Mammary epithelial cell (primary cell): Measurements from ENCODE around the gene MORN1.

Source experiments
- EZH2 ChIP-seq: IDR thresholded peaks from 2 replicates; pipeline ENCODE4 v1.6.1; 2012; ENCODE audit warnings: low read length, inconsistent platforms, borderline replicate concordance
- TF ChIP-seq, protein P1 (sequence below), 2 donors: IDR thresholded peaks in 1 of 2; conservative IDR thresholded peaks in 1 of 2; 2 replicates each; pipeline ENCODE4 v1.5.1; 2011 to 2012; ENCODE audit warnings: inconsistent platforms in 2 of 2, low read length in 2 of 2, mild to moderate bottlenecking in 2 of 2, control low read depth in 1 of 2, low read depth in 1 of 2; ENCODE audit not compliant: insufficient read depth in 1 of 2; ENCODE audit errors: extremely low read depth in 1 of 2

DNA sequence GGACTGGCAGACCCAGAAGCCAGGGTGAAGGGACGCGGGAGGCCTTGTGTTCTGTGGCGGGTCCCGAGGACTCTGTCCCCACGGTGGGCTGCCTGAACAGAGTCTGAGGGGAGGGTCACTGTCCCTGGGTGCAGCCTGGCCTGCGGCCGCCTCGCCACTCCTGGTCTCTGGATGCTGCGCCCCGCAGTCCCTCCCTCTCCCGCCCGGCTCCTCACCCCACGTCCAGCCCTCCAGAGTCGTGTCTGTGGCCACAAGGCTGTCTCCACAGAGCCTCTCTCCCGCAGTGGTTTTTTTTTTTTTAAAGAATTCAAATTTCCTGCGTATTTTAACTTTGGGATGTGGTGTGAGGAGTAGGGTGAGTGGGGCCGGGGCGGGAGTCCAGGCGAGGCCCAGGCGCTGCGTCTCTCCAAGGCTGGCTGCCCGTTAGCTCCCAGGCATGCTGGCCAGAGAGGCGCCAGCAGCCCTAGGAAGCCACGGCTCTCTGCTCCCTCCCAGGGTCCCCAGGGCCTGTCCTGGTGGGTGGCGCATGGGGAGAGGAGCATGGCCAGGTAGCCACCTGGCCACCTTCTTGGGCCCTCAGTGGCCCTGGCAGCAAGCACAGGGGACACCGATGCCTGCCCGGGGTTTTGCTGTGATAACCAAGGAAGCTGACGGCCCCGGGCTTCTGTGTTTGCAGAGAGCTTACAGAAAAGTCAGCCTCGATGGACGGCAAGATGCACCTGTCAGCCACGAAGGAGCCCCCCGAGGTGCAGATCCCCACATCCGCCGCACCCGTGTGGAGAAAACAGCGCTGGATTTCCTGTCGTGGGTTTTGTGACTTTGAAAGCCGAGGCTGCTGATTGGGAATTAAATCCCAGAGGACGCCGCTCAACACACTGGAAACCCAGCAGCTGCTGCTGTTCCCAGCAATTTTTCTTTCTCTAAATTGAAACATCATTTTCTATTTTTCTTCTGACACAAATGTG, 72.8 kb downstream of the MORN1 start:
- TF ChIP-seq, protein P1, sequence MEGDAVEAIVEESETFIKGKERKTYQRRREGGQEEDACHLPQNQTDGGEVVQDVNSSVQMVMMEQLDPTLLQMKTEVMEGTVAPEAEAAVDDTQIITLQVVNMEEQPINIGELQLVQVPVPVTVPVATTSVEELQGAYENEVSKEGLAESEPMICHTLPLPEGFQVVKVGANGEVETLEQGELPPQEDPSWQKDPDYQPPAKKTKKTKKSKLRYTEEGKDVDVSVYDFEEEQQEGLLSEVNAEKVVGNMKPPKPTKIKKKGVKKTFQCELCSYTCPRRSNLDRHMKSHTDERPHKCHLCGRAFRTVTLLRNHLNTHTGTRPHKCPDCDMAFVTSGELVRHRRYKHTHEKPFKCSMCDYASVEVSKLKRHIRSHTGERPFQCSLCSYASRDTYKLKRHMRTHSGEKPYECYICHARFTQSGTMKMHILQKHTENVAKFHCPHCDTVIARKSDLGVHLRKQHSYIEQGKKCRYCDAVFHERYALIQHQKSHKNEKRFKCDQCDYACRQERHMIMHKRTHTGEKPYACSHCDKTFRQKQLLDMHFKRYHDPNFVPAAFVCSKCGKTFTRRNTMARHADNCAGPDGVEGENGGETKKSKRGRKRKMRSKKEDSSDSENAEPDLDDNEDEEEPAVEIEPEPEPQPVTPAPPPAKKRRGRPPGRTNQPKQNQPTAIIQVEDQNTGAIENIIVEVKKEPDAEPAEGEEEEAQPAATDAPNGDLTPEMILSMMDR (conservative IDR thresholded peaks at IDR 0.05 in 1 of 2, IDR thresholded peaks at IDR 0.05 in 1 of 2; ENCODE audit: extremely low read depth in 1 of 2, insufficient read depth in 1 of 2, low read depth in 1 of 2, low read length in 2 of 2) = no peak
- no peak for TF ChIP-seq EZH2
